Smooth muscle cell (in vitro differentiated cells): Measurements from ENCODE around the gene RHPN2. TPM values are rescaled to one million over a fixed set of nuclear protein-coding genes. Genes with fewer than 3 reads are reported as not detected.

Experiments used
- DNase-seq: peaks from one replicate; lab custom pipeline; 2025; ENCODE audit not compliant: unreplicated experiment; lab: John Stamatoyannopoulos, UW
- H2AFZ ChIP-seq: fragments of 200-600 bp; sonication (generic); 2 replicates; pipeline ENCODE4 v1.6.0; 2016; ENCODE audit warnings: antibody characterized with exemption, low read depth, mild to moderate bottlenecking
- H3F3A ChIP-seq: fragments of 200-600 bp; sonication (generic); 2 replicates; pipeline ENCODE4 v1.6.0; 2017; ENCODE audit warnings: antibody characterized with exemption, low read depth
- H3K27ac ChIP-seq: fragments of 200-600 bp; sonication (generic); 2 replicates; pipeline ENCODE4 v1.5.1; 2016; ENCODE audit warnings: low read depth, mild to moderate bottlenecking
- H3K27me3 ChIP-seq: fragments of 200-600 bp; sonication (generic); 2 replicates; pipeline ENCODE4 v1.6.1; 2016; ENCODE audit warnings: low read depth, mild to moderate bottlenecking
- H3K36me3 ChIP-seq: fragments of 200-600 bp; sonication (generic); 2 replicates; pipeline ENCODE4 v1.5.1; 2016; ENCODE audit warnings: low read depth
- H3K4me1 ChIP-seq: fragments of 200-600 bp; sonication (generic); 2 replicates; pipeline ENCODE4 v1.5.1; 2016; ENCODE audit warnings: low read depth
- H3K4me2 ChIP-seq: fragments of 200-600 bp; sonication (generic); 2 replicates; pipeline ENCODE4 v1.6.0; 2016; ENCODE audit warnings: mild to moderate bottlenecking
- H3K4me3 ChIP-seq: fragments of 200-600 bp; sonication (generic); 2 replicates; pipeline ENCODE4 v1.5.1; 2016; ENCODE audit warnings: mild to moderate bottlenecking
- H3K79me2 ChIP-seq: fragments of 200-600 bp; sonication (generic); 2 replicates; pipeline ENCODE4 v1.6.0; 2016; ENCODE audit warnings: low read depth, mild to moderate bottlenecking
- H3K9ac ChIP-seq: fragments of 200-600 bp; sonication (generic); 2 replicates; pipeline ENCODE4 v1.6.0; 2016; ENCODE audit warnings: low read depth
- H3K9me3 ChIP-seq: fragments of 200-600 bp; sonication (generic); replicated peaks from 2 replicates; pipeline ENCODE4 v1.5.1; 2016; ENCODE audit warnings: low read depth
- H4K20me1 ChIP-seq: fragments of 200-600 bp; sonication (generic); 2 replicates; pipeline ENCODE4 v1.6.0; 2016; ENCODE audit warnings: low read depth
- CTCF ChIP-seq: fragments of 200-600 bp; sonication (generic); IDR thresholded peaks from 2 replicates; pipeline ENCODE4 v1.5.1; 2017; ENCODE audit warnings: borderline replicate concordance, mild to moderate bottlenecking, antibody characterized with exemption; ENCODE audit not compliant: insufficient read depth, poor library complexity, severe bottlenecking
- WGBS: methylation state at CpG from one replicate; pipeline ENCODE4 v1.1.7; 2016; ENCODE audit warnings: low lambda C conversion rate; 5-methylcytosine and 5-hydroxymethylcytosine counted together
- polyA plus RNA-seq: library from polyadenylated mRNA; unstranded; fragments of >200 nt; fragmentation: Nextera tagmentation; extraction: Ambion mirVana; gene quantifications from 2 replicates; pipeline ENCODE4 v1.2.1, GENCODE V29; 2016
- total RNA-seq: library from RNA; depleted of rRNA; stranded (reverse); fragments of >200 nt; gene quantifications from 2 replicates; pipeline ENCODE4 v1.2.3, GENCODE V29; 2014

RHPN2 gene
- total and polyA plus RNA-seq, 2 experiments from 2014 or later: 1.2 to 4.9 TPM

DNA sequence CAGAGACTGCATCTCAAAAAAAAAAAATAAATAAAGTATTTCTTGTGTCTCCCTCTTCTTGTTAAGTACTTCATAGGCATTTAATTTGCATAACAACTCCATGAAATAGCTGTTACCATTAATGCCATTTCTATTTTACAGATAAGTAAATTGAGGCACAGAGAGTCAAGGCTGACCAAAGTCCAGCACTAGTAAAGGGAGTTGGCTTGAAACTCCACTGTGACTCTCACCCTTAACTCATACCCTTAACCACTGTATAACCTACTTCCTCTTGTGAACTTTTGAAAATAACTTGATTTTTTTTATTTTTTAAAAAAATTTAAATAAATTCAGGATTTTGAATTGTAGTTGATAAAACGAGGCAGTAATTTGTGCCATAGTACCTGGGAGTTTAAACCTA, 22.3 kb upstream of the RHPN2 start:
- no peak for DNase-seq
- peaks cover 8% of the 10 kb centered on the region for H3K36me3 ChIP-seq
- H3K79me2 ChIP-seq: peaks cover 8% of the 10 kb centered on the region
- H4K20me1 ChIP-seq: no peaks in the 10 kb centered on the region
- H3F3A ChIP-seq: no peaks in the 10 kb centered on the region
- no peak overlapping the region for H3K4me3 ChIP-seq
- no peak overlapping the region for H3K27ac ChIP-seq
- no peaks in the 10 kb centered on the region for H3K27me3 ChIP-seq
- no peak overlapping the region for H3K9ac ChIP-seq
- TF ChIP-seq CTCF: no peak
- 91% methylated on average over 1 of the region's 1 CpG for WGBS
- H2AFZ ChIP-seq: no peak overlapping the region
- H3K4me1 ChIP-seq: no peaks in the 10 kb centered on the region
- H3K4me2 ChIP-seq: no peak overlapping the region
- no peaks in the 10 kb centered on the region for H3K9me3 ChIP-seq

- H3K9ac ChIP-seq: no peak overlapping the region
- WGBS: 77% methylated on average over 3 of the region's 3 CpGs
- H3K79me2 ChIP-seq: peaks cover 10% of the 10 kb centered on the region
- H3F3A ChIP-seq: no peaks in the 10 kb centered on the region
- H3K27me3 ChIP-seq: no peaks in the 10 kb centered on the region
- H3K4me3 ChIP-seq: no peak overlapping the region
- H3K4me1 ChIP-seq: no peaks in the 10 kb centered on the region
- H4K20me1 ChIP-seq: no peaks in the 10 kb centered on the region
- no peak for DNase-seq
- H3K27ac ChIP-seq: no peak overlapping the region
- no peak overlapping the region for H3K4me2 ChIP-seq
- no peak for TF ChIP-seq CTCF
- no peaks in the 10 kb centered on the region for H3K9me3 ChIP-seq
- H2AFZ ChIP-seq: no peak overlapping the region
- peaks cover 5% of the 10 kb centered on the region for H3K36me3 ChIP-seq
Measured at GRCh38 chr19:33085570-33086128, 21.0 kb upstream of the RHPN2 start.

DNA sequence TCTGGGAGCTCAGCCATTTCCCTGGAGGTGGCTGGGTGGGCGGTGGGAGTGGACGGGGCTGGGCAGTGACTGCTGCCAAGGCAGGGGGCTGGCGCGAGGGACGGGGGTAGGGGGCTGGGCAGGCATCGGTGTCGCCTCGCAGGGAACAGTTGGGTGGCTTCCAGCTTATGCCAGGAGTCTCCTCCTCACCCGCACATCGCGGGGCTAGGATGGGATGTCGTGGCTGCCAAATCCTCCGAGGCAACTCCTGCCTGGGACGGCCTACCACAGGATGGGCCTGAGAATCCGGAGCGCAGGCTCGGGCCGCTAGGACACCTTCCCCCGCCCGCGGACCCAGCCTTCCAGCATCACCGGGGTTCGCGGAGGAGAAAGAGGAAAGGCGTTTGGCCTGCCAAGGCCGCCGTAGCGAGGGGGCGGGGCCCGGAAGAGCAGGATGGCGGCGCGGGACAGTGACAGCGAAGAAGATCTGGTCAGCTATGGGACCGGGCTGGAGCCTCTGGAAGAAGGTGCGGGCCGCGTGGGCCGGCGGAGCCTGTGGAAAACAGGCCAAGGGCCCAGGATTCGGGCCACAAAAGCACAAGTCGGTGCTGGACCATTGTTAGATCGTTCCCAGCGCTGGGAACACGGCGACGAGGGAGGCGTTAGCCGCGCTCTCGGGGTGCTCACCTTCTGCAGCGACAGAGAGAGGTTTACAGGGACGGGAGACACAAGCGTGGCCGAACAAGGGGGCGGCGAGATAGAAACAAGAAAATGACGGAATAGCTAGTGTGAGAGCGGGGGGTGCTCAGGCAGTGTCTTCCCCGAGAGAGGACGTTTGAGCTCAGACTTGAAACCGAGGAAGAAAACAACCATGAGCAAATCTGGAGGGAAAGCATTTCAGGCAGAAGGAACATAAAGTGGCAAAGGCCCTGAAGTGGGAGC, 16.3 kb upstream of the RHPN2 start, which contains the start of gene GPATCH1:
GPATCH1 (plus strand) TSS at position 421 of the 921 bp plus-strand sequence; CDS start at position 434, 13 bp downstream.
- Histone ChIP-seq H3K4me1 (no peaks in the 10 kb centered on the region), H3F3A (peaks cover 7% of the 10 kb centered on the region), H4K20me1 (no peaks in the 10 kb centered on the region), H3K4me3 (peak within 1 kb of the TSS; percentile 96), H3K4me2 (peak within 1 kb of the TSS; percentile 94), H3K27me3 (no peaks in the 10 kb centered on the region), H3K79me2 (peaks cover 10% of the 10 kb centered on the region), H2AFZ (peak within 1 kb of the TSS; percentile 95), H3K27ac (peak within 1 kb of the TSS; percentile 29), H3K36me3 (no peaks in the 10 kb centered on the region), H3K9ac (peak within 1 kb of the TSS; percentile 81), H3K9me3 (no peaks in the 10 kb centered on the region)
- peak; percentile 65 for DNase-seq
- 2% methylated on average over 59 of the region's 62 CpGs for WGBS
- TF ChIP-seq CTCF: no peak
